Body of pancreas (tissue), 4 donors: ENCODE results near the gene TPSAB1. TPM values are rescaled to one million over a fixed set of nuclear protein-coding genes. Genes with fewer than 3 reads are reported as not detected.

Source experiments
- ATAC-seq: fragments of 150-250 bp; one replicate; pipeline ENCODE4 v1.9.1; 2016
- DNase-seq, 4 donors: peaks; one replicate each; pipeline ENCODE4 v3.0.0-alpha.2; 2019
- H3K27ac ChIP-seq, 4 donors: fragments of 200-600 bp; sonication (generic); 1 replicate in 3 of 4; 2 replicates in 1 of 4; pipeline versions ENCODE4 v1.5.1 to v1.6.1; 2016 to 2019; ENCODE audit warnings: mild to moderate bottlenecking in 1 of 4, mixed read lengths in 1 of 4, moderate library complexity in 1 of 4
- H3K27me3 ChIP-seq, 2 donors: fragments of 200-600 bp; sonication (generic); one replicate each; pipeline ENCODE4 v1.6.0; 2016; ENCODE audit warnings: mild to moderate bottlenecking in 1 of 2
- H3K36me3 ChIP-seq, 2 donors: fragments of 200-600 bp; sonication (generic); replicated peaks in 1 of 2; 2 replicates each; pipeline ENCODE4 v1.5.1; 2016; ENCODE audit warnings: low read depth in 2 of 2; ENCODE audit not compliant: insufficient read depth in 1 of 2
- H3K4me1 ChIP-seq: fragments of 200-600 bp; sonication (generic); one replicate; pipeline ENCODE4 v1.6.0; 2016
- H3K4me3 ChIP-seq, 2 donors: fragments of 200-600 bp; sonication (generic); 1 replicate in 1 of 2; 2 replicates in 1 of 2; pipeline ENCODE4 v1.5.1; 2016 to 2019
- H3K9me3 ChIP-seq, 3 donors: fragments of 200-600 bp; sonication (generic); 1 replicate in 2 of 3; 2 replicates in 1 of 3; pipeline ENCODE4 v1.5.1; 2016
- POLR2A ChIP-seq, 3 donors: fragments of 450-650 bp; IDR thresholded peaks; one replicate each; pipeline ENCODE4 v1.6.1; 2016; ENCODE audit warnings: antibody characterized with exemption in 3 of 3, mild to moderate bottlenecking in 2 of 3
- WGBS, 2 donors: methylation state at CpG; one replicate each; pipeline ENCODE4 v1.1.5; 2017; 5-methylcytosine and 5-hydroxymethylcytosine counted together
- intact Hi-C: fragments of 100-400 bp; cut with DNase I; formaldehyde crosslinking; loops from one replicate; pipeline ENCODE4 v1.15.1; 2023
- total RNA-seq, 2 donors: library from RNA; depleted of rRNA; stranded (reverse); fragments of >200 nt; gene quantifications; one replicate each; pipeline ENCODE4 v1.1.0, GENCODE V29; 2016
- TF ChIP-seq, protein P1 (sequence below), 7 experiments: fragments of 450-650 bp in 4 of 7; fragments of 200-600 bp in 3 of 7; sonication (generic) in 3 of 7; IDR thresholded peaks; one replicate each; pipeline ENCODE4 v1.5.1; 2016 to 2019; ENCODE audit warnings: antibody characterized with exemption in 7 of 7

Gene TPSAB1
- total RNA-seq, 2 donors from 2014 or later: 23.6 to 53.4 TPM

DNA sequence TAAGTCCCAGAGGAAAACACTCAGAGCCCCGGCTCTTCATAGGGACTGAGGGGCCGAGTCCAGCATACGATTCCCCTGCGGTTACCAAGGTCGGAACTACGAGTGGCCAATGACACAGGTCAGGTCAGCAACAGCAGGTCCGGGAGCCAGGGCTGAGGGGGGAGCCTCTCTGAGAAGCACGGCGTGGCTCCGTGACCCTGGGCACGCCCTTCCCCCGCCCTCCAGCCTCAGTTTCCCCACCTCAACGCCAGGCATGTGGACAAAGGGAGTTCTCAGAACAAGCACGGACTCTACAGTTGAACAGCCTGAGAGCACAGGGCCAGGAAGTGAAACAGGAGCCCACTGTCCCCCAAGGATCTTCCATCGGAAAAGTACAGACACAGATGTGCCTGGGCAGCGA lies 41.0 kb downstream of the TPSAB1 start:
- intact Hi-C loops: no loop called here
- no peak for DNase-seq
- Histone ChIP-seq H3K4me1 (no peaks in the 10 kb centered on the region), H3K27ac (no peak overlapping the region), H3K27me3 (no peaks in the 10 kb centered on the region), H3K36me3 (no peaks in the 10 kb centered on the region), H3K4me3 (no peak overlapping the region), H3K9me3 (no peaks in the 10 kb centered on the region)
- WGBS, 2 donors: 58 to 62% methylated on average over 9 to 16 of the region's 16 CpGs
- TF ChIP-seq, protein P1, sequence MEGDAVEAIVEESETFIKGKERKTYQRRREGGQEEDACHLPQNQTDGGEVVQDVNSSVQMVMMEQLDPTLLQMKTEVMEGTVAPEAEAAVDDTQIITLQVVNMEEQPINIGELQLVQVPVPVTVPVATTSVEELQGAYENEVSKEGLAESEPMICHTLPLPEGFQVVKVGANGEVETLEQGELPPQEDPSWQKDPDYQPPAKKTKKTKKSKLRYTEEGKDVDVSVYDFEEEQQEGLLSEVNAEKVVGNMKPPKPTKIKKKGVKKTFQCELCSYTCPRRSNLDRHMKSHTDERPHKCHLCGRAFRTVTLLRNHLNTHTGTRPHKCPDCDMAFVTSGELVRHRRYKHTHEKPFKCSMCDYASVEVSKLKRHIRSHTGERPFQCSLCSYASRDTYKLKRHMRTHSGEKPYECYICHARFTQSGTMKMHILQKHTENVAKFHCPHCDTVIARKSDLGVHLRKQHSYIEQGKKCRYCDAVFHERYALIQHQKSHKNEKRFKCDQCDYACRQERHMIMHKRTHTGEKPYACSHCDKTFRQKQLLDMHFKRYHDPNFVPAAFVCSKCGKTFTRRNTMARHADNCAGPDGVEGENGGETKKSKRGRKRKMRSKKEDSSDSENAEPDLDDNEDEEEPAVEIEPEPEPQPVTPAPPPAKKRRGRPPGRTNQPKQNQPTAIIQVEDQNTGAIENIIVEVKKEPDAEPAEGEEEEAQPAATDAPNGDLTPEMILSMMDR (IDR thresholded peaks at IDR 0.05): no peak
- TF ChIP-seq POLR2A (IDR thresholded peaks at IDR 0.05): no peak
- ATAC-seq: no peak

DNA sequence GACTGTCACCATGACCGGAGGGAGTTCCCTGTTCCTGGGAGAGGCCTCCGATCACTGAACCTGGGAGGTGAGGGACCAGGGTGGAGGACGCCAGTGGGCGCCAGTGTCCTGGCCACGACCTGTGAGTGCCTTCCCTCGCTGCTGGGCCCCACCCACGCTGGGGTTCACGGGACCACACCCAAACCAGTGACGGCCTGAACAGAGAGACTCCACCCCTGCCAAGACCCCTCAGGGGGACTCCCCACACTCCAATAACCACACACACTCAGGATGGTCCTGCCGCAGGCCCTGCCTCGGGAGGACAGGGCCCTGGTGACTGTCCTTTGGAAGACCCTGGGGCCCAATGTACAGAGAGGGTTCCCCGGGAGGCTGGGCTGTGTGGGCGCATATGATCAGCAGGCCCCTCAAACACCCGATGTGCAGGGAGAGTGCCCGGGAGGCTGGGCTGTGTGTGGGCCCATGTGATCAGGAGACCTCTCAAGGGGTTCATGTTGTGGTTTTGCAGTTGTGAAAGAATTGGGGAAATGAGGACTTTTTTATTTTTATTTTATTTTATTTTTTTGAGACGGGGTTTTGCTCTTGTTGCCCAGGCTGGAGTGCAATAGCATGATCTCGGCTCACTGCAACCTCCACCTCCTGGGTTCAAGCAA lies 41.9 kb downstream of the TPSAB1 start:
- Histone ChIP-seq H3K9me3 (no peaks in the 10 kb centered on the region), H3K4me3 (no peak overlapping the region), H3K4me1 (no peaks in the 10 kb centered on the region), H3K36me3 (no peaks in the 10 kb centered on the region), H3K27ac (no peak overlapping the region), H3K27me3 (no peaks in the 10 kb centered on the region)
- TF ChIP-seq, protein P1 (IDR thresholded peaks at IDR 0.05): no peak
- no peak for TF ChIP-seq POLR2A (IDR thresholded peaks at IDR 0.05)
- 80 to 82% methylated on average over 8 to 13 of the region's 17 CpGs for WGBS, 2 donors
- intact Hi-C loops: no loop called here
- DNase-seq (no peak), ATAC-seq (no peak)

DNA sequence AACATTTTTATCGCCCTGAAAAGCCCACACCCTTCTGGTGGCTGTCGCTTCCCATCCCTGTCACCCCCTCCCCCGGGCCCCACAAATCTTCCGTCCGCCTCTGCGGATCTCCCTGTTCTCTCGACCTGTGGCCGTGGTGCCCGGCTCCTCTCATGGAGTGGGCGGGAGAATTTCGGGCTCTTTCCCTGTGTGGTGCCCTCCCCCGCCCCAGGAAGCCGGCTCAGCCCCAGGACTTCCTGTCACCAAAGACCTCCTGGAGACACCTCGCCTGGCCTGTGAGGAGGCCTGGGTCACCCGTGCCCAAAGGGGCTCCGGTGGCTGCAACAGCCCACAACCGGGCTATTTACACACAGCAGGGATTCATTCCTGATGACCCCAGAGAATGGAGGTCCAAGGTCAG lies 42.8 kb downstream of the TPSAB1 start:
- DNase-seq (no peak), ATAC-seq (no peak)
- Histone ChIP-seq H3K4me1 (no peaks in the 10 kb centered on the region), H3K27me3 (no peaks in the 10 kb centered on the region), H3K9me3 (no peaks in the 10 kb centered on the region), H3K27ac (no peak overlapping the region), H3K36me3 (no peaks in the 10 kb centered on the region), H3K4me3 (no peak overlapping the region)
- TF ChIP-seq, protein P1 (IDR thresholded peaks at IDR 0.05): no peak
- TF ChIP-seq POLR2A (IDR thresholded peaks at IDR 0.05): no peak
- WGBS, 2 donors: 44 to 62% methylated on average over 13 to 16 of the region's 17 CpGs
- intact Hi-C loops: no loop called here

DNA sequence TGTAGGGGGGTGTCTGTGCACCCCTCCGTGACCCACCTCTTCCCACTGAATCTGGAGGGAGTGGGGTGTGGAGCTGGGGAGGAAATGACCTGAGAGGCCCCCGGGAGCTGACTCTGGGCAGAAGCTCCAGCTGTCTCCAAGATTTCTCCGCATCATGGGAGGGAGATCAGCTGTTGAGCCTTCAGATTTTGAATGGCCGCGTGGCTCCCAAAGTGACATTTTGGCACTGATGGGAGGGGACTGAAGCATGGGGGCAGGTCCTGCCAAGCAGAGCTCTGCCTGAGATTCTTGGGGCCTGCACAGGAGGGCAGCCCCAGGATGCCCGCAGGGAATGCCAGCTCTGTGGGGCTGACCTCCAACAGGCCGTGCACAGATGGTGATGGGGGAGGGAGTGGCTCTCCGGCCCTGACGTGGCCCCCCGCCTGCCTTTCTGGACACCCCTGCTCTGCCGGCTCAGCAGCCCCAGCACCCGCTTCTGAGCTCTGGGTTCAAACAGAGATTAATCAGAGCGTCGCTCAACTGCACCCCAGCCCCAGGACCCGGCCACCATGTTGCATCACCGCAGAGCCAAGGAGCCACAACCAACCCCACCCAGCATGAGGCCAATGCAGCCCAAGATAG lies 43.6 kb downstream of the TPSAB1 start:
- H3K36me3 ChIP-seq: no peaks in the 10 kb centered on the region
- ATAC-seq: no peak
- TF ChIP-seq, protein P1 (IDR thresholded peaks at IDR 0.05): no peak
- no peak for TF ChIP-seq POLR2A (IDR thresholded peaks at IDR 0.05)
- WGBS, 2 donors: 64 to 78% methylated on average over 4 to 16 of the region's 16 CpGs
- no peak overlapping the region for H3K4me3 ChIP-seq
- no peaks in the 10 kb centered on the region for H3K9me3 ChIP-seq
- peaks cover 0 to 7% of the 10 kb centered on the region in 2 donors for H3K27me3 ChIP-seq
- DNase-seq: no peak
- H3K4me1 ChIP-seq: peaks cover 3% of the 10 kb centered on the region
- intact Hi-C loops: no loop called here
- no peak overlapping the region for H3K27ac ChIP-seq
